ENCODE measurements around the gene CLTCL1. TPM values are rescaled to one million over a fixed set of nuclear protein-coding genes. Genes with fewer than 3 reads are reported as not detected.

Gene CLTCL1
- total RNA-seq, 2 experiments from 2014 or later = 0.93 to 1.1 TPM

DNA sequence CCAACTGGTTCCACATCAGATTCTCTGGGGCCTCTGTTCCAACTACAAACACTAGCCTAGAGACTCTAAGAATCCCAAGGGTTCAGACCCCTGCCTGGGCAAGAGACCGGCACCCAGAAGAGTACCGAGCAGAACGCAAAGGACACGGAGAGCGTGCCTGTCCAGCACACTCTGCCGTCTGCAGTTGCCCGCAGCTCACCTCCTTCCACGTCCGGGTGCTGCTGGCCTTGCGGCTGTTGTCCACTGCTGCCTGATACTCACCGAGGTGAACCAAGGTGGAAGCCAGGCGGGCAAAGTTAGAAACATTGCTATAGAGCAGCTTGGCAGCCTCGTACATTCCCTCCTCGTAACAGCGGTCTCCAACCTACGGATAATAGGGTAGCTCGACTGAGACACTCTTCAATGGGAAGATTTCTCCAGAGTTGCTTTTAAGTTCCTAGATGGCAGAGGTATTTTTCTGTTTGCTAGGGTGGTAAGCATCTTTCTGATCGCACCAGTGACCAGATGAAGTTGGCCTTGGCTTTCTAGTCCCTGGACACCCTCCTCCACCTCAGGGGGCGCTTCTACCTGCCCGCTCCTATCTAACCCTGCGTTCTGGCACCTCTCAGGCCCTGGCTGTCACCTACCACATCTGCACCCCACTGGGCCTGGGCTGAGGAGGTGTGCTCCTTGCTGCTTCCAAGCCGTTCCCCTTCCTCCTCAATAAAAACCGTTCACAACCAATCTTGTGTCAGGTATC lies 90.2 kb downstream of the CLTCL1 start:
- CTCF ChIA-PET = no interaction called here
- POLR2A ChIA-PET = no interaction called here

GRCh38 chr22:19199479-19199878 lies 92.0 kb downstream of the CLTCL1 start:
- ChIA-PET POLR2A (no interaction called here), CTCF (no interaction called here)
- peaks cover 3% of the 10 kb centered on the region for H3K9me3 Mint-ChIP-seq
- DNase-seq = no peak
- H3K4me1 Mint-ChIP-seq = peaks cover 18% of the 10 kb centered on the region
- H3K27ac Mint-ChIP-seq = no peak overlapping the region
- H3K27me3 Mint-ChIP-seq = peaks cover 7% of the 10 kb centered on the region
- H3K36me3 Mint-ChIP-seq (ENCODE audit: low read depth) = no peaks in the 10 kb centered on the region
- no peak overlapping the region for H3K4me3 Mint-ChIP-seq

More for the DNA sequence above, 90.2 kb downstream of the CLTCL1 start:
- H3K4me3 Mint-ChIP-seq = no peak overlapping the region
- H3K9me3 Mint-ChIP-seq = peaks cover 3% of the 10 kb centered on the region
- H3K27me3 Mint-ChIP-seq = peaks cover 7% of the 10 kb centered on the region
- no peaks in the 10 kb centered on the region for H3K36me3 Mint-ChIP-seq (ENCODE audit: low read depth)
- no peak overlapping the region for H3K27ac Mint-ChIP-seq
- DNase-seq = no peak
- H3K4me1 Mint-ChIP-seq = peaks cover 1% of the 10 kb centered on the region

GRCh38 chr22:19197997-19198865 lies 93.3 kb downstream of the CLTCL1 start:
- CTCF ChIA-PET = no interaction called here
- H3K9me3 Mint-ChIP-seq = peaks cover 3% of the 10 kb centered on the region
- no peak for DNase-seq
- H3K27me3 Mint-ChIP-seq = peaks cover 7% of the 10 kb centered on the region
- no peak overlapping the region for H3K4me3 Mint-ChIP-seq
- H3K36me3 Mint-ChIP-seq (ENCODE audit: low read depth) = no peaks in the 10 kb centered on the region
- H3K4me1 Mint-ChIP-seq = peaks cover 18% of the 10 kb centered on the region
- no peak overlapping the region for H3K27ac Mint-ChIP-seq
- POLR2A ChIA-PET = no interaction called here

GRCh38 chr22:19196841-19197612 lies 94.5 kb downstream of the CLTCL1 start:
- Mint-ChIP-seq H3K27ac (peak overlapping the region; percentile 9), H3K36me3 (ENCODE audit: low read depth) (no peaks in the 10 kb centered on the region), H3K4me1 (peaks cover 18% of the 10 kb centered on the region), H3K9me3 (no peaks in the 10 kb centered on the region), H3K4me3 (no peak overlapping the region), H3K27me3 (peaks cover 7% of the 10 kb centered on the region)
- ChIA-PET POLR2A (interaction anchor here (1.7 kb wide), 1 partner anchor 14 kb away, joined by 4 read pairs; no protein-coding TSS in a partner anchor), CTCF (interaction anchor here (1.2 to 1.3 kb wide), 2 partner anchors 21 to 53 kb away, joined by 3 read pairs; partner anchors contain the start of gene ESS2)
- DNase-seq = no peak

DNA sequence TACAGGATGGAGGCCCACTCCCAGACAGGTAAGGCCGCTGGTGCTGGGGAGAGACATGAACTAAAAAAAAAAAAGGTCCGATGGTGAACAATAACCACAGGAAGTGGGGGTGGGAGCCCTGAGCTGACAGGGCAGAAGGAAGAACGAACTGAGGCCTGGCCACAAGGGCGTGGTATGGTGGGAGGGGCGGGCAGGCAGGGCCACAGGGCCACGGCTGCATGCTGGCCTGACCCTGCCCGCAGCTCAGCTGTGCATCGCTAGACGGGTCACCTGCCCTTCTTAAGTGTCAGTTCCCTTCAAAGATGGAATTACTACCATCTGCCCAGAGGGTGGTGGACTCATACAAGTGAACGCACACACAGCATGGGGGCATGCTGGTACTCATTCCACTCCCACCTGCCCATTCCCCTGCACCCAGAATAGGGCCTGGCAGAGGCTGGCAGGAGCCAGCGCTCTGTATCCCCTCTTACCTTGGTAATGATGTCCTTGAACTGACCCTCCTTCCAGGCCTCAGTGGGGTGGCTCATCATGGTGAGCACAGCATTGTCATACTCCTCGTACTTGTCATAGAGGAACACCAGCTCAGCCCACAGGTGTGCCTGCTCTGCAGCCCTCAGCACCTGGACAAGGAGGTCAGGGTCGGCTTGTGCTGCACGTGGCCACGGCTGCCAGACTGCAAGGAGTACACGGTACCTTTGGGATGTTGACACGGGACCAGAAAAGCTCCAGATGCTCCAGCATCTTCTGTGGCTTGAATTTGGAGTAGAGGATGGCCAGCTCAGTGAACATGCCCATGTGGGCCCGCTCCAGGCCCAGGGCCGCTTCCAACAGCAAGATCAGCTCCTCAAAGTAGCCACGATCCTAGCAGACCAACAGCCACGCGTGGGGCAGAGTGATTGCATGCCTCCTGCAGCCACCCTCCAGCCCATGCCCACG lies 95.5 kb downstream of the CLTCL1 start:
- peak; percentile 38 for DNase-seq
- H3K4me3 Mint-ChIP-seq = no peak overlapping the region
- CTCF ChIA-PET = interaction anchor here (0.6 to 1.3 kb wide), 3 partner anchors 17 to 52 kb away, joined by 3 read pairs; partner anchors contain the start of genes ESS2 and SLC25A1

GRCh38 chr22:19194766-19195536 lies 96.6 kb downstream of the CLTCL1 start:
- CTCF ChIA-PET = interaction anchor here (0.6 kb wide), 1 partner anchor 109 kb away, joined by 3 read pairs; no protein-coding TSS in a partner anchor
- Mint-ChIP-seq H3K36me3 (ENCODE audit: low read depth) (no peaks in the 10 kb centered on the region), H3K9me3 (no peaks in the 10 kb centered on the region), H3K27me3 (peaks cover 7% of the 10 kb centered on the region), H3K27ac (no peak overlapping the region), H3K4me1 (peaks cover 18% of the 10 kb centered on the region), H3K4me3 (no peak overlapping the region)
- no peak for DNase-seq
- POLR2A ChIA-PET = interaction anchor here (1.4 to 1.7 kb wide), 2 partner anchors 12 to 15 kb away, joined by 3 to 4 read pairs; no protein-coding TSS in a partner anchor

More for the DNA sequence above, 95.5 kb downstream of the CLTCL1 start:
- POLR2A ChIA-PET = interaction anchor here (0.6 to 1.7 kb wide), 3 partner anchors 10 to 16 kb away, joined by 3 to 4 read pairs (median 3); no protein-coding TSS in a partner anchor
- no peak overlapping the region for H3K27ac Mint-ChIP-seq
- no peaks in the 10 kb centered on the region for H3K36me3 Mint-ChIP-seq (ENCODE audit: low read depth)
- no peaks in the 10 kb centered on the region for H3K9me3 Mint-ChIP-seq
- H3K4me1 Mint-ChIP-seq = peaks cover 18% of the 10 kb centered on the region
- peaks cover 7% of the 10 kb centered on the region for H3K27me3 Mint-ChIP-seq

DNA sequence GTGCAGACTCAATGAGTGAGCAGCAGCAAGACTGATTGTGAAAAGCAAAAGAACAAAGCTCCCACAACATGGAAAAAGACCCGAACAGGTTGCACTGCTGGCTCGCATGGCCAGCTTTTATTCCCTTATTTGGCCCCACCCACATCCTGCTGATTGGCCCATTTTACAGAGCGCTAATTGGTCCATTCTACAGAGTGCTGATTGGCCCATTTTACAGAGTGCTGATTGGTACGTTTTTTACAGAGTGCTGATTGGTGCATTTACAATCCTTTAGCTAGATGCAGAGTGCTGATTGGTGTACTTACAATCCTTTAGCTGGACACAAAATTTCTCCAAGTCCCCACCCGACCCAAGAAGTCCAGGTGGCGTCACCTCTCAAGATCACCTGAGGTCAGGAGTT lies 97.6 kb downstream of the CLTCL1 start:
- Mint-ChIP-seq H3K27me3 (peaks cover 10% of the 10 kb centered on the region), H3K36me3 (ENCODE audit: low read depth) (no peaks in the 10 kb centered on the region), H3K27ac (no peak overlapping the region), H3K9me3 (no peaks in the 10 kb centered on the region), H3K4me3 (no peak overlapping the region), H3K4me1 (peaks cover 18% of the 10 kb centered on the region)
- DNase-seq = no peak
- CTCF ChIA-PET = no interaction called here
- POLR2A ChIA-PET = interaction anchor here (1.2 kb wide), 1 partner anchor 9 kb away, joined by 3 read pairs; no protein-coding TSS in a partner anchor

DNA sequence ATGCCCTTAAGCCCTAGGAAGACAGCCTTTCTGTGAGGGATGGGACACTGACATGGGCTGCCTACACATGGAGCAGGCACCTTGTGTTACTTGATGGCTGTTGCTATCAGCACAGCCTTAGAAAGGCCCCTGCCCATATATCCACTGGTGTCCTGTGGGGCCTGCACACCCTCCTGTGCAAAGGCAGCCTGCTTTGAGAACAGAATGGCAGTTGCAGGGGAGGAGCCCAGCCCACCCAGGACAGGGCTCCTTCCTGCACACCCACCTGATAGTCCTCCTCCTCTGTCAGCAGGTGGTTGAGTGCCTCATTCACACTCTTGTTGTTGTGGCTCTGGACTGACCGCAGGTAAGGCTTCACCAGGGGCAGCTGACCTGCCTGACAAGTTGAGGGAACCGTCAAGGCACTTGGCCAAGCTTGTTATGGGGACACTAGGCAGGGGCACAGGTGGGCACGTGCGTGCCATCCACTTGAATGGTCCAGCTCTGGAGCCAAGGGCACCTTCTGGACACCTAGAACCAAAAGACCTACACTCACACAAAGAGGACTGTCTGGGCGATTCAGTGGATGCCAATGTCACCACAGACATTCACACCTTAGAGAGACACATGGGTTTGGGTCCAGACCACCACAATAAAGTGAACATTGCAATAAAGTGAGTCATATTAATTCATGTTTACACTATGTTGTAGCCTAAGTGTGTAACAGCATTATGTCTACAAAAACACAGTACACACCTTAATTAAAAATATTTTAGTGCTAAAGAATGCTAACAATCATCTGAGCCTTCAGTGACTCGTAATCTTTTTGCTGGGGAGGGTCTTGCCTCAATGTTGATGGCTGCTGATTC lies 103.6 kb downstream of the CLTCL1 start:
- ChIA-PET CTCF (no interaction called here), POLR2A (interaction anchor here (1.2 kb wide), 1 partner anchor 13 kb away, joined by 3 read pairs; no protein-coding TSS in a partner anchor)
- no peaks in the 10 kb centered on the region for H3K36me3 Mint-ChIP-seq (ENCODE audit: low read depth)
- no peak overlapping the region for H3K27ac Mint-ChIP-seq
- peaks cover 3% of the 10 kb centered on the region for H3K27me3 Mint-ChIP-seq
- H3K4me3 Mint-ChIP-seq = no peak overlapping the region
- H3K4me1 Mint-ChIP-seq = no peaks in the 10 kb centered on the region
- no peaks in the 10 kb centered on the region for H3K9me3 Mint-ChIP-seq
- DNase-seq = no peak

DNA sequence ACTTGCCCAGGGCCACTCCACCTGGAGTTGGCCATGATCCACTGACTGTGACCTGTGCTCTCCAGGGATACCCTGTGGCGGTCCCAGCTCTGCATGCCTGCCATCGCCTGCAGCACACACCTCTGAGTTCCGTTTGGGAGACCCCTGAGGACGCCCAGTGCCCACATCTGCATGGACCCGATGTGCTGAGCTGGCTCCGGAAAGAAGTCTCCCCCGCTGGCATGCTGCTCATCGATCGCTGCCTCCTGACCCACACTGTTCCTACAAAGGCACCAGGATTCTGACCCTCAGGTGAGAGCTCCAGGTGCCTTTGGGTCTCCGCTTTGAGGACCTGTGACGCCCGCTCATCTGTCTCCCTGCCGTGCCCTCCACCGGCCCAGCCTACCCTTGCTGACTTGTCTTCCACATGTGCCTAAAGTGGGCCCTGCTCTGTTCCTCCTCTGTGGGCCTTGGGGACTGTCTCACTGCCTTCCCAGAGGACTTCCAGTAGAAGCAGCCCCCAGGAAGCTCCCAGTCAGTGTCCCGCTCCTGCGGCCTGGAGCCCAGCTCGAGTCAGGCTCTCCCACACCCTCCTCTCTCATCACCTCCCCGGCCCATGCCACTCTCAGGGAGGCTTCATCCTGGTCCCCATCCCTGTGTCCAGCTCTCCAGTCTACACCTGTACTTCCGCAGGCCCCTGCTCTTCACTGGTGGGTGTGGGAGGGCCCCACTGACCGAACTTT lies 107.1 kb downstream of the CLTCL1 start:
- peaks cover 18% of the 10 kb centered on the region for H3K4me1 Mint-ChIP-seq
- CTCF ChIA-PET = interaction anchor here (0.6 kb wide), 1 partner anchor 28 kb away, joined by 3 read pairs; no protein-coding TSS in a partner anchor
- POLR2A ChIA-PET = interaction anchor here (1.0 kb wide), 1 partner anchor 9 kb away, joined by 3 read pairs; no protein-coding TSS in a partner anchor

GRCh38 chr22:19183216-19183615 lies 108.3 kb downstream of the CLTCL1 start:
- CTCF ChIA-PET = no interaction called here
- POLR2A ChIA-PET = interaction anchor here (0.9 to 2.1 kb wide), 3 partner anchors 13 to 62 kb away, joined by 3 to 8 read pairs (median 4); partner anchors contain the start of gene ESS2
- H3K4me3 Mint-ChIP-seq = no peak overlapping the region

More for the DNA sequence above, 107.1 kb downstream of the CLTCL1 start:
- Mint-ChIP-seq H3K27ac (no peak overlapping the region), H3K36me3 (ENCODE audit: low read depth) (no peaks in the 10 kb centered on the region), H3K9me3 (no peaks in the 10 kb centered on the region), H3K27me3 (peaks cover 4% of the 10 kb centered on the region), H3K4me3 (no peak overlapping the region)
- no peak for DNase-seq

More at GRCh38 chr22:19183216-19183615, 108.3 kb downstream of the CLTCL1 start:
- Mint-ChIP-seq H3K4me1 (peaks cover 21% of the 10 kb centered on the region), H3K27me3 (peaks cover 2% of the 10 kb centered on the region), H3K36me3 (ENCODE audit: low read depth) (no peaks in the 10 kb centered on the region), H3K9me3 (no peaks in the 10 kb centered on the region), H3K27ac (no peak overlapping the region)
- DNase-seq = no peak

Measured in activated CD4-positive, alpha-beta memory T cell treated with anti-CD3 and anti-CD28 coated beads, Interleukin-2, amount 10 ng/mL, durations not matched to agents 7 days and 5 days (primary cell).